DOHH2 (cell line): ENCODE data around the gene CSNK2A3.

Source experiments
- H3F3A ChIP-seq: fragments of 200-600 bp; sonication (generic), shearing (Covaris generic); 2 replicates; pipeline ENCODE4 v1.6.0; 2016; ENCODE audit warnings: antibody characterized with exemption, mild to moderate bottlenecking; ENCODE audit not compliant: control insufficient read depth, insufficient read depth
- H3K27ac ChIP-seq: fragments of 200-600 bp; sonication (generic); 2 replicates; pipeline ENCODE4 v1.5.1; 2014; ENCODE audit warnings: low read depth, mild to moderate bottlenecking, low read length, moderate library complexity
- H3K27me3 ChIP-seq: fragments of 200-600 bp; sonication (generic); 2 replicates; pipeline ENCODE4 v1.6.1; 2014; ENCODE audit warnings: mild to moderate bottlenecking, low read length, mixed read lengths; ENCODE audit not compliant: control insufficient read depth
- H3K36me3 ChIP-seq: fragments of 200-600 bp; sonication (generic); 2 replicates; pipeline ENCODE4 v1.6.1; 2014; ENCODE audit warnings: mild to moderate bottlenecking, low read length, moderate library complexity, mixed read lengths; ENCODE audit not compliant: control insufficient read depth
- H3K4me1 ChIP-seq: fragments of 200-600 bp; sonication (generic); 2 replicates; pipeline ENCODE4 v1.6.1; 2014; ENCODE audit warnings: mild to moderate bottlenecking, low read length, mixed read lengths; ENCODE audit not compliant: control insufficient read depth
- H3K4me2 ChIP-seq: fragments of 200-600 bp; sonication (generic); 2 replicates; pipeline ENCODE4 v1.6.0; 2014; ENCODE audit warnings: mild to moderate bottlenecking, low read length, moderate library complexity
- H3K4me3 ChIP-seq: fragments of 200-600 bp; sonication (generic); 2 replicates; pipeline ENCODE4 v1.5.1; 2014; ENCODE audit warnings: mild to moderate bottlenecking, low read length, mixed read lengths
- H3K79me2 ChIP-seq: fragments of 200-600 bp; sonication (generic); 2 replicates; pipeline ENCODE4 v1.6.1; 2014; ENCODE audit warnings: mild to moderate bottlenecking, low read length, mixed read lengths; ENCODE audit not compliant: control insufficient read depth
- H3K9me2 ChIP-seq: fragments of 200-600 bp; sonication (generic); replicated peaks from 2 replicates; pipeline ENCODE4 v1.6.1; 2014; ENCODE audit warnings: mild to moderate bottlenecking, low read length, mixed read lengths; ENCODE audit not compliant: control insufficient read depth
- H3K9me3 ChIP-seq: fragments of 200-600 bp; sonication (generic); 2 replicates; pipeline ENCODE4 v1.6.1; 2014; ENCODE audit warnings: antibody characterized with exemption, low read length, mixed read lengths; ENCODE audit not compliant: control insufficient read depth, insufficient read depth
- H4K20me1 ChIP-seq: fragments of 200-600 bp; sonication (generic); 2 replicates; pipeline ENCODE4 v1.6.0; 2014; ENCODE audit warnings: low read depth, mild to moderate bottlenecking, antibody characterized with exemption, low read length, moderate library complexity; ENCODE audit not compliant: control insufficient read depth, insufficient read depth
- CTCF ChIP-seq: fragments of 200-600 bp; sonication (generic); IDR thresholded peaks from one replicate; pipeline ENCODE4 v1.5.1; 2014; ENCODE audit warnings: antibody characterized with exemption, mild to moderate bottlenecking, low read depth, low read length; ENCODE audit not compliant: poor library complexity, severe bottlenecking
- EZH2phosphoT487 ChIP-seq: fragments of 200-600 bp; sonication (generic); IDR thresholded peaks from 2 replicates; pipeline ENCODE4 v1.6.1; 2017; ENCODE audit warnings: borderline replicate concordance, mild to moderate bottlenecking, antibody characterized with exemption, low read length, moderate library complexity, mixed read lengths

Gene CSNK2A3

DNA sequence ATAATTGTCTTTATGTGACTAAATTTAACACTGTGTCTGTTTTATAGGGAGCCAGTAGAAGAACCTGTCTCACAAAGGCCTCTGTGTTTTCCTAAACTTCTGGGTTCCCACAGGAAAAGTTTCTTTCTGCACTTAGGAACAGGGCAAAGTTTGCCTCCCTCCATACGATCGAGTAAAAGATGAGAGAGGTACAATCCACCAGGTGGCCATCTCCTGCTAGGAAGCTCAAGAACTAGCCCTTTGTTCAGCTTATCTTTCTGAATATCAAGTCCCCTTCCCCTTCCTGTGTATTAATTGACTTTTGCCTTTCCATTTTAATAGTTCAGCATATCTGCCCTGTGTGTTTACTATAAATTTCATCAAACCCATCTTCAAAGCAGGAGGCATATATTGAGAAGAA lies 18.0 kb downstream of the CSNK2A3 start:
- no peak for TF ChIP-seq EZH2phosphoT487
- TF ChIP-seq CTCF, result no peak
- Histone ChIP-seq H3K4me1 (no peaks in the 10 kb centered on the region), H3K27ac (no peak overlapping the region), H3K36me3 (no peaks in the 10 kb centered on the region), H3K9me2 (no peaks in the 10 kb centered on the region), H3K27me3 (peaks cover 15% of the 10 kb centered on the region), H4K20me1 (no peaks in the 10 kb centered on the region), H3K9me3 (no peaks in the 10 kb centered on the region), H3K4me3 (no peak overlapping the region), H3K79me2 (no peaks in the 10 kb centered on the region), H3K4me2 (no peak overlapping the region), H3F3A (no peaks in the 10 kb centered on the region)

GRCh38 chr11:11334607-11335006 lies 18.4 kb downstream of the CSNK2A3 start:
- H4K20me1 ChIP-seq, result no peaks in the 10 kb centered on the region
- H3K79me2 ChIP-seq, result no peaks in the 10 kb centered on the region
- H3K4me1 ChIP-seq, result no peaks in the 10 kb centered on the region
- H3K4me3 ChIP-seq, result no peak overlapping the region
- no peaks in the 10 kb centered on the region for H3K9me2 ChIP-seq
- no peak overlapping the region for H3K27ac ChIP-seq
- peaks cover 15% of the 10 kb centered on the region for H3K27me3 ChIP-seq
- H3K36me3 ChIP-seq, result no peaks in the 10 kb centered on the region
- TF ChIP-seq EZH2phosphoT487 (no peak), CTCF (no peak)
- no peak overlapping the region for H3K4me2 ChIP-seq
- H3F3A ChIP-seq, result no peaks in the 10 kb centered on the region
- no peaks in the 10 kb centered on the region for H3K9me3 ChIP-seq

DNA sequence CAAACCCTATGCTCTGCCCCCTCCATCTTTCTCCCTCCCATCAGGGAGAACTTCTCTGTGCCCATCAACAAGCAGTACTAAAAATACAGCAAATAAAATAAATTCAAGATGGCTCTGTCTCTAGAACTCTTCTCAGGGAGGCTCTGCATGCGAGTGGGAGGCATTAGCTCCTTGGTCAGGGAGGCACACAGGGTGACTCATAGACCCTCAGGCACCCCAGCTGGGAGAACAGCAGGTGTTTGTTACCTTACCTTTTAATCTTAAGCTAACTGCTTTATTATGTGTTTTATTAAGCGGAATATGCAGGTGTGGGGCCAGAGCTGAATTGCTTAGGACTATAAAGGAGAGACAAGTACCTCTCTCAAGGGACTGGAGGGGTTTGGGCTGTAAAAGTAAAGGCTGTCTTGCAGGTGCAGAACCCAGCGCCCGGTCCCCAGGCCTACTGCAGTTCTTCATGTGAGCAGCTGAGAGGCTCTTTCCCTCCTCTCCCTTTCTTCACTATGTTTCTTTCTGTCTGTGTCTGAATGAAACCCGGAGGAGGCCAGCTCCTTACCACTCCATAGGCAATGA lies 20.8 kb downstream of the CSNK2A3 start:
- Histone ChIP-seq H3F3A (no peaks in the 10 kb centered on the region), H3K27ac (no peak overlapping the region), H3K36me3 (no peaks in the 10 kb centered on the region), H3K9me3 (no peaks in the 10 kb centered on the region), H3K79me2 (no peaks in the 10 kb centered on the region), H3K9me2 (no peaks in the 10 kb centered on the region), H3K4me2 (no peak overlapping the region), H3K4me3 (no peak overlapping the region), H3K27me3 (peaks cover 5% of the 10 kb centered on the region), H4K20me1 (no peaks in the 10 kb centered on the region), H3K4me1 (no peaks in the 10 kb centered on the region)
- TF ChIP-seq EZH2phosphoT487, result no peak
- no peak for TF ChIP-seq CTCF
